ENCODE data around the gene SERPING1.

The SERPING1 gene

DNA sequence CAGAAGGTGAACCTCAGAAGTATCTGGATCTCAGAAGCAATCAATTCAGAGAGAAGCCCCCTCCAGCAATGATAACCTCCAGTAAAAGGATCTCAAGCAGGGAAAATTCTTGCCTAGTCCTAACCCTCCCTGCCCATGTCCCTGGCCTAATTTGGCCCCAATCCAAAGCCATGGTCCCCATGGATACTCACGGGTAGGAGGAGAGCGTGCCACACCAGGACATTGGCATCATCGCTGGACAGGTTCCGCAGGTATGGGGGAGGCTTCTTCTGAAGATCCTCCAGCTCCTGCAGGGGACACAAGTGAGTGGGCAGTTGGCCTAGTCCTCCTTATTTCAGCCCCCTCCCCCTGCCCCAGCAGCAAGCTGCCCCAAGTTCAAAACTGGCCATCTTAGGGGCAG is 37.3 kb upstream of the SERPING1 start:
- Histone ChIP-seq H3F3A (ENCODE audit: insufficient read depth, low read length) (no peaks in the 10 kb centered on the region), H3K4me1 (ENCODE audit: insufficient read depth, low read length, severe bottlenecking) (no peaks in the 10 kb centered on the region), H3K4me3 (ENCODE audit: low read depth, low read length, poor library complexity, severe bottlenecking) (no peak overlapping the region), H3K9ac (ENCODE audit: low read length) (no peak overlapping the region), H3K27me3 (ENCODE audit: insufficient read depth, low read length) (no peaks in the 10 kb centered on the region), H3K27ac (ENCODE audit: low read depth, low read length, poor library complexity, severe bottlenecking) (no peak overlapping the region), H2AFZ (ENCODE audit: low read length) (no peak overlapping the region), H3K79me2 (ENCODE audit: insufficient read depth, low read length) (no peaks in the 10 kb centered on the region), H4K20me1 (ENCODE audit: insufficient read depth, low read length) (no peaks in the 10 kb centered on the region), H3K9me2 (ENCODE audit: low read depth, low read length) (no peaks in the 10 kb centered on the region), H3K9me3 (ENCODE audit: low read length) (no peaks in the 10 kb centered on the region), H3K4me2 (ENCODE audit: low read length) (no peak overlapping the region), H3K36me3 (ENCODE audit: insufficient read depth, low read length) (peaks cover 4% of the 10 kb centered on the region)
- TF ChIP-seq EZH2 (IDR thresholded peaks at IDR 0.05; ENCODE audit: borderline replicate concordance, low read length): no peak
- TF ChIP-seq, protein P1, sequence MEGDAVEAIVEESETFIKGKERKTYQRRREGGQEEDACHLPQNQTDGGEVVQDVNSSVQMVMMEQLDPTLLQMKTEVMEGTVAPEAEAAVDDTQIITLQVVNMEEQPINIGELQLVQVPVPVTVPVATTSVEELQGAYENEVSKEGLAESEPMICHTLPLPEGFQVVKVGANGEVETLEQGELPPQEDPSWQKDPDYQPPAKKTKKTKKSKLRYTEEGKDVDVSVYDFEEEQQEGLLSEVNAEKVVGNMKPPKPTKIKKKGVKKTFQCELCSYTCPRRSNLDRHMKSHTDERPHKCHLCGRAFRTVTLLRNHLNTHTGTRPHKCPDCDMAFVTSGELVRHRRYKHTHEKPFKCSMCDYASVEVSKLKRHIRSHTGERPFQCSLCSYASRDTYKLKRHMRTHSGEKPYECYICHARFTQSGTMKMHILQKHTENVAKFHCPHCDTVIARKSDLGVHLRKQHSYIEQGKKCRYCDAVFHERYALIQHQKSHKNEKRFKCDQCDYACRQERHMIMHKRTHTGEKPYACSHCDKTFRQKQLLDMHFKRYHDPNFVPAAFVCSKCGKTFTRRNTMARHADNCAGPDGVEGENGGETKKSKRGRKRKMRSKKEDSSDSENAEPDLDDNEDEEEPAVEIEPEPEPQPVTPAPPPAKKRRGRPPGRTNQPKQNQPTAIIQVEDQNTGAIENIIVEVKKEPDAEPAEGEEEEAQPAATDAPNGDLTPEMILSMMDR (IDR thresholded peaks at IDR 0.05; ENCODE audit: low read length): no peak

DNA sequence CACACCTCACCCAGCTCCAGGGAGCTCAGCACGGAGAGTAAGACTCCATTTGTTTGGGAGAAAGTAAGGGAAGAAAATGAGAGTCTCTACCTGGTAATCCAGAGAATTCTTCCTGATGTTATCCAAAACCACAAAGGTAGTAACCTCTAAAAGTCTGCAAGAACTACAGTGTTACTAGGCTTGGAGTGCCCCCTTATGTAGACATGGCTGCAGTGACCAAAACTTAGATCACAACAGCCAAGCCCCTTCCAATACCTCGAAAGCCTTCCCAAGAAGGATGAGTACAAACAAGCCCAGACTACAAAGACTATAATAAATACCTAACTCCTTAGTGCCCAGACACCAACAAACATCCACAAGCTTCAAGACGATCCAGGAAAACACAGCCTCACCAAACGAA is 34.9 kb upstream of the SERPING1 start:
- Histone ChIP-seq H3K9me3 (ENCODE audit: low read length) (no peaks in the 10 kb centered on the region), H3K4me2 (ENCODE audit: low read length) (no peak overlapping the region), H3K79me2 (ENCODE audit: insufficient read depth, low read length) (no peaks in the 10 kb centered on the region), H2AFZ (ENCODE audit: low read length) (no peak overlapping the region), H3K4me3 (ENCODE audit: low read depth, low read length, poor library complexity, severe bottlenecking) (no peak overlapping the region), H3K36me3 (ENCODE audit: insufficient read depth, low read length) (peaks cover 4% of the 10 kb centered on the region), H3F3A (ENCODE audit: insufficient read depth, low read length) (no peaks in the 10 kb centered on the region), H3K9me2 (ENCODE audit: low read depth, low read length) (no peaks in the 10 kb centered on the region), H3K27ac (ENCODE audit: low read depth, low read length, poor library complexity, severe bottlenecking) (no peak overlapping the region), H3K27me3 (ENCODE audit: insufficient read depth, low read length) (no peaks in the 10 kb centered on the region), H4K20me1 (ENCODE audit: insufficient read depth, low read length) (no peaks in the 10 kb centered on the region), H3K4me1 (ENCODE audit: insufficient read depth, low read length, severe bottlenecking) (peaks cover 16% of the 10 kb centered on the region), H3K9ac (ENCODE audit: low read length) (no peak overlapping the region)
- TF ChIP-seq EZH2 (IDR thresholded peaks at IDR 0.05; ENCODE audit: borderline replicate concordance, low read length): no peak
- TF ChIP-seq, protein P1 (IDR thresholded peaks at IDR 0.05; ENCODE audit: low read length): 0 out of 2 replicates have a peak, but pooled peaks have one; percentile 7

DNA sequence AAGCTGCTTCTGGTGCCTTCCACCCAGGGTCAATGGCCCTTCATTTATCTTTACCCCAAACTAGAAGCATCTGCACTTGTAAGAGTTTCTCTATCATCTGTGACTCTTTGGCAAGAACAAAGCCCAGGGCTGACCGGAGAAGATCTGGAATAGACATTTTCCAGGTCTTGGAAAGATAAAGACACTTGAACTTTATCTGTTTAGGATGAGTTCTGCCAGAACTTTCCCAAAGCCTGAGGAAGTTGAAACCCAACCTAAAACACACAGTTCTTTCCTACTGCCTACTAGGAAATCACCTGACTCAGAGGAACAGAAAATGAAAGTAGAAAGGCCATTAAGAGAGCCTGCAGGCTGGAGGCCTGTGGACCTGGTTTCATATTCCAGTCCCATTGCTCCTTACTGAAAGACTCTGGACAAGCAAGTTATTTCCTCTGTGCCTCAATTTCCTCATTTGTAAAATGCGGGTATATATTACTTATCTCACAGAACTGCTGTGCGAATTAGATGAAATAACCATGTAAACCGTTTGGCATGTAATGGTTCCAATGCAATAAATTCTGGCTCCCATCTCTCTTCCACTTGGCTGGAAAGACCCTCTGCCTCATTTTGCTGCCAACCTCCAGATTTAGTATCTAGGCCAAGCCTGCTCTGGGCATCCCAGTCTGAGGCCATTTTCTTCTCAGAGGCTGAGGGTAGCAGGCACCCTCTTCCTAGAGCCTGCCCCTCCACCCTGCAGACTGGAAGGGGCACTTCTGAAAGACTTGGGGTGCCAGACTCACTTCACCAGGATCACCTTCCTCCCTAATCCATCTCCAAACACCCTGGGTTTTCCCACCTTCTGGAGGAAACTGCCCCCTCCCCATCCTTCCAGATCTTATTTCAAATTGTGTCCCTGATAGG is 31.2 kb upstream of the SERPING1 start:
- Histone ChIP-seq H3K9me2 (ENCODE audit: low read depth, low read length) (no peaks in the 10 kb centered on the region), H3K9ac (ENCODE audit: low read length) (peak overlapping the region; percentile 96), H3K79me2 (ENCODE audit: insufficient read depth, low read length) (no peaks in the 10 kb centered on the region), H3K4me1 (ENCODE audit: insufficient read depth, low read length, severe bottlenecking) (peaks cover 16% of the 10 kb centered on the region), H3F3A (ENCODE audit: insufficient read depth, low read length) (no peaks in the 10 kb centered on the region), H2AFZ (ENCODE audit: low read length) (no peak overlapping the region), H3K27ac (ENCODE audit: low read depth, low read length, poor library complexity, severe bottlenecking) (peak overlapping the region; percentile 56), H3K4me3 (ENCODE audit: low read depth, low read length, poor library complexity, severe bottlenecking) (peak overlapping the region; percentile 99), H3K36me3 (ENCODE audit: insufficient read depth, low read length) (no peaks in the 10 kb centered on the region), H3K9me3 (ENCODE audit: low read length) (no peaks in the 10 kb centered on the region), H3K27me3 (ENCODE audit: insufficient read depth, low read length) (no peaks in the 10 kb centered on the region), H3K4me2 (ENCODE audit: low read length) (peak overlapping the region; percentile 96), H4K20me1 (ENCODE audit: insufficient read depth, low read length) (no peaks in the 10 kb centered on the region)
- TF ChIP-seq EZH2 (IDR thresholded peaks at IDR 0.05; ENCODE audit: borderline replicate concordance, low read length): no peak
- TF ChIP-seq, protein P1 (IDR thresholded peaks at IDR 0.05; ENCODE audit: low read length): no peak

All from OCI-LY1 (cell line).